Measurements from ENCODE around the gene DCAF5. TPM values are rescaled to one million over a fixed set of nuclear protein-coding genes. Genes with fewer than 3 reads are reported as not detected.

The DCAF5 gene
- total and polyA plus RNA-seq, 2 of the 13 experiments (the other 11 are each of a cell fraction or from before 2014, with no cell fraction given), result 13.4 to 31.6 TPM

DNA sequence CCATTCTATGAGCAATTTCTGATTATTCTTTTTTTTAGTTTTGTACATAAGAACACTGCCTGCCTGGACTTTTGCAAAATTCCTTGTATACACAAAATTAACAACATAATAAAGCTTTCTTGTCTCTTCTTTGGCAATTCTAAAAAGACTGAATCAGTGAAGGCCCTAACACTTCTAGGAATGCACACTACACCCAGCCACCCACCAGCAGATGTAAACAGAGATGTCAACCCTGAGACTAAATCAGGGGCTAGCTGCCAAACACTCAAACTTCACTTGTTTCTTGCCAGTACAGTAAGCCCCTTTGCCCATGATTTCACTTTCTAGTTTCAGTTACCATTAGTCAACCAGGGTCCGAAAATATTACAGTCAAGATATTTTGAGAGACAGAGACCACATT is 15.5 kb downstream of the DCAF5 start:
- Histone ChIP-seq H2AFZ (ENCODE audit: low read length) (no peak overlapping the region), H3K36me3 (replicated peaks in 1 of 2; ENCODE audit: control insufficient read depth in 1 of 2, insufficient read depth in 2 of 2, low read length in 2 of 2) (peaks cover 0 to 9% of the 10 kb centered on the region in 2 experiments; a peak in 2 of 5 replicates), H3K9ac (ENCODE audit: insufficient read depth, low read depth, low read length) (no peak overlapping the region), H3K4me1 (ENCODE audit: insufficient read depth, low read length) (no peaks in the 10 kb centered on the region), H3K4me2 (ENCODE audit: low read depth, low read length) (no peak overlapping the region), H3K4me3 (replicated peaks in 1 of 3; ENCODE audit: insufficient read depth in 1 of 3, low read depth in 2 of 3, low read length in 3 of 3) (no peak overlapping the region), H3K27me3 (ENCODE audit: control insufficient read depth in 1 of 2, insufficient read depth in 2 of 2, low read length in 2 of 2) (no peaks in the 10 kb centered on the region), H3K27ac (ENCODE audit: extremely low read length, insufficient read depth, low read length) (no peak overlapping the region), H3K79me2 (ENCODE audit: insufficient read depth, low read length) (peaks cover 45% of the 10 kb centered on the region), H3K9me3 (ENCODE audit: low read length) (no peaks in the 10 kb centered on the region), H4K20me1 (ENCODE audit: insufficient read depth, low read length) (no peaks in the 10 kb centered on the region)
- intact Hi-C loops (cut with micrococcal nuclease; ENCODE audit: unreplicated experiment), result loop anchor here (10.0 kb wide), 1 partner anchor 57 kb away; the partner anchor contains the start of gene EXD2
- no peak for DNase-seq (ENCODE audit: low spot score)
- in situ Hi-C loops (cut with HindIII; ENCODE audit: extremely low pct_ligation_motif_present, low pct_unique_long_range_greater_than_20kb), result no loop called here
- FAIRE-seq, result no peak
- TF ChIP-seq ATAD3A (CRISPR knock-in tag; IDR thresholded peaks at IDR 0.05), result no peak
- no peak for TF ChIP-seq CENPX (CRISPR knock-in tag; IDR thresholded peaks at IDR 0.05)
- TF ChIP-seq MAFF (IDR thresholded peaks at IDR 0.05; ENCODE audit: low read depth, low read length), result no peak
- no peak for TF ChIP-seq POLR2A (IDR thresholded peaks at IDR 0.05; ENCODE audit: insufficient read depth in 1 of 2, low read depth in 2 of 2, low read length in 2 of 2)
- TF ChIP-seq ZBTB44 (CRISPR knock-in tag; IDR thresholded peaks at IDR 0.05), result no peak
- TF ChIP-seq ZSCAN30 (CRISPR knock-in tag; IDR thresholded peaks at IDR 0.05), result no peak
- TF ChIP-seq DPF2 (CRISPR knock-in tag; IDR thresholded peaks at IDR 0.05; ENCODE audit: borderline replicate concordance, low read depth), result no peak
- no peak for TF ChIP-seq FOSL2 (CRISPR knock-in tag; IDR thresholded peaks at IDR 0.05)
- TF ChIP-seq, protein P1, sequence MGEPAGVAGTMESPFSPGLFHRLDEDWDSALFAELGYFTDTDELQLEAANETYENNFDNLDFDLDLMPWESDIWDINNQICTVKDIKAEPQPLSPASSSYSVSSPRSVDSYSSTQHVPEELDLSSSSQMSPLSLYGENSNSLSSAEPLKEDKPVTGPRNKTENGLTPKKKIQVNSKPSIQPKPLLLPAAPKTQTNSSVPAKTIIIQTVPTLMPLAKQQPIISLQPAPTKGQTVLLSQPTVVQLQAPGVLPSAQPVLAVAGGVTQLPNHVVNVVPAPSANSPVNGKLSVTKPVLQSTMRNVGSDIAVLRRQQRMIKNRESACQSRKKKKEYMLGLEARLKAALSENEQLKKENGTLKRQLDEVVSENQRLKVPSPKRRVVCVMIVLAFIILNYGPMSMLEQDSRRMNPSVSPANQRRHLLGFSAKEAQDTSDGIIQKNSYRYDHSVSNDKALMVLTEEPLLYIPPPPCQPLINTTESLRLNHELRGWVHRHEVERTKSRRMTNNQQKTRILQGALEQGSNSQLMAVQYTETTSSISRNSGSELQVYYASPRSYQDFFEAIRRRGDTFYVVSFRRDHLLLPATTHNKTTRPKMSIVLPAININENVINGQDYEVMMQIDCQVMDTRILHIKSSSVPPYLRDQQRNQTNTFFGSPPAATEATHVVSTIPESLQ (CRISPR knock-in tag; conservative IDR thresholded peaks at IDR 0.05), result no peak
- no peak for TF ChIP-seq ZNF691 (CRISPR knock-in tag; IDR thresholded peaks at IDR 0.05; ENCODE audit: borderline replicate concordance, low read depth)
- TF ChIP-seq, protein P2, sequence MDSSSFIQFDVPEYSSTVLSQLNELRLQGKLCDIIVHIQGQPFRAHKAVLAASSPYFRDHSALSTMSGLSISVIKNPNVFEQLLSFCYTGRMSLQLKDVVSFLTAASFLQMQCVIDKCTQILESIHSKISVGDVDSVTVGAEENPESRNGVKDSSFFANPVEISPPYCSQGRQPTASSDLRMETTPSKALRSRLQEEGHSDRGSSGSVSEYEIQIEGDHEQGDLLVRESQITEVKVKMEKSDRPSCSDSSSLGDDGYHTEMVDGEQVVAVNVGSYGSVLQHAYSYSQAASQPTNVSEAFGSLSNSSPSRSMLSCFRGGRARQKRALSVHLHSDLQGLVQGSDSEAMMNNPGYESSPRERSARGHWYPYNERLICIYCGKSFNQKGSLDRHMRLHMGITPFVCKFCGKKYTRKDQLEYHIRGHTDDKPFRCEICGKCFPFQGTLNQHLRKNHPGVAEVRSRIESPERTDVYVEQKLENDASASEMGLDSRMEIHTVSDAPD (CRISPR knock-in tag; IDR thresholded peaks at IDR 0.05), result no peak
- no peak for TF ChIP-seq TEAD2 (CRISPR knock-in tag; IDR thresholded peaks at IDR 0.05)
- TF ChIP-seq PHF8 (CRISPR knock-in tag; IDR thresholded peaks at IDR 0.05), result no peak
- TF ChIP-seq RAD21 (CRISPR knock-in tag; IDR thresholded peaks at IDR 0.05), result no peak
- no peak for TF ChIP-seq ARHGAP35 (CRISPR knock-in tag; IDR thresholded peaks at IDR 0.05; ENCODE audit: borderline replicate concordance)
- 98% methylated on average over 1 of the region's 1 CpG for WGBS (ENCODE audit: low lambda C conversion rate)
- no TSS peak for BruUV-seq (replicated peaks)
- ATAC-seq, result no peak
- ChIA-PET CTCF (ENCODE audit: low intra/inter-chr PET ratio, low total read pairs) (no interaction called here), POLR2A (no interaction called here)

All from HepG2 (cell line).